ENCODE results near the gene KANSL1L.

Gene KANSL1L

GRCh38 chr2:210086292-210086691 is 84.9 kb downstream of the KANSL1L start:
- no peak for DNase-seq (ENCODE audit: low read depth in 1 of 2, low spot score in 1 of 2)

- DNase-seq (ENCODE audit: low read depth in 1 of 2, low spot score in 1 of 2) = no peak
These were observed 98.2 kb downstream of the KANSL1L start for GRCh38 chr2:210072922-210073509.

- DNase-seq (ENCODE audit: low read depth in 1 of 2, low spot score in 1 of 2) = no peak
These were observed 98.7 kb downstream of the KANSL1L start for GRCh38 chr2:210072493-210072892.

- DNase-seq (ENCODE audit: low read depth in 1 of 2, low spot score in 1 of 2) = no peak
These were observed 107.9 kb downstream of the KANSL1L start for GRCh38 chr2:210063306-210063705.

GRCh38 chr2:210055825-210056224 is 115.4 kb downstream of the KANSL1L start:
- DNase-seq (ENCODE audit: low read depth in 1 of 2, low spot score in 1 of 2) = no peak

GRCh38 chr2:210054696-210055095 is 116.5 kb downstream of the KANSL1L start:
- DNase-seq (ENCODE audit: low read depth in 1 of 2, low spot score in 1 of 2) = no peak

- DNase-seq (ENCODE audit: low read depth in 1 of 2, low spot score in 1 of 2) = no peak
These were observed 120.3 kb downstream of the KANSL1L start for GRCh38 chr2:210050885-210051284.

- DNase-seq (ENCODE audit: low read depth in 1 of 2, low spot score in 1 of 2) = no peak
These were observed 121.4 kb downstream of the KANSL1L start for GRCh38 chr2:210049831-210050230.

GRCh38 chr2:210046851-210047500 is 124.2 kb downstream of the KANSL1L start:
- DNase-seq (ENCODE audit: low read depth in 1 of 2, low spot score in 1 of 2) = no peak

GRCh38 chr2:210038078-210038477 is 133.1 kb downstream of the KANSL1L start:
- no peak for DNase-seq (ENCODE audit: low read depth in 1 of 2, low spot score in 1 of 2)

- no peak for DNase-seq (ENCODE audit: low read depth in 1 of 2, low spot score in 1 of 2)
These were observed 135.5 kb downstream of the KANSL1L start for GRCh38 chr2:210035679-210036078.

- no peak for DNase-seq (ENCODE audit: low read depth in 1 of 2, low spot score in 1 of 2)
These were observed 137.0 kb downstream of the KANSL1L start for GRCh38 chr2:210034087-210034683.

GRCh38 chr2:210028178-210028577 is 143.0 kb downstream of the KANSL1L start:
- DNase-seq (ENCODE audit: low read depth in 1 of 2, low spot score in 1 of 2) = no peak

GRCh38 chr2:210027608-210028007 is 143.6 kb downstream of the KANSL1L start:
- DNase-seq (ENCODE audit: low read depth in 1 of 2, low spot score in 1 of 2) = no peak

- DNase-seq (ENCODE audit: low read depth in 1 of 2, low spot score in 1 of 2) = no peak
These were observed 148.4 kb downstream of the KANSL1L start for GRCh38 chr2:210022824-210023223.

- DNase-seq (ENCODE audit: low read depth in 1 of 2, low spot score in 1 of 2) = no peak
These were observed 151.1 kb downstream of the KANSL1L start for GRCh38 chr2:210020138-210020537.

GRCh38 chr2:210009896-210010295 is 161.3 kb downstream of the KANSL1L start:
- no peak for DNase-seq (ENCODE audit: low read depth in 1 of 2, low spot score in 1 of 2)

- no peak for DNase-seq (ENCODE audit: low read depth in 1 of 2, low spot score in 1 of 2)
These were observed 162.1 kb downstream of the KANSL1L start for GRCh38 chr2:210009126-210009525.

- no peak for DNase-seq (ENCODE audit: low read depth in 1 of 2, low spot score in 1 of 2)
These were observed 163.3 kb downstream of the KANSL1L start for GRCh38 chr2:210007895-210008294.

- DNase-seq (ENCODE audit: low read depth in 1 of 2, low spot score in 1 of 2) = no peak
These were observed 166.3 kb downstream of the KANSL1L start for GRCh38 chr2:210004881-210005280.

- no peak for DNase-seq (ENCODE audit: low read depth in 1 of 2, low spot score in 1 of 2)
These were observed 167.8 kb downstream of the KANSL1L start for GRCh38 chr2:210003359-210003758.
